Astrocyte of the spinal cord (primary cell): Measurements from ENCODE around the gene UBE2G1.
"Not testable (repeated sequence)": the region's sequence is repeated elsewhere in the genome, so short reads cannot be mapped to it uniquely, and the experiment has no call there.

Source experiments
- DNase-seq: peaks from one replicate; pipeline ENCODE4 v3.0.0; 2011; ENCODE audit warnings: low read depth, low spot score
- H3K4me3 ChIP-seq: 2 replicates; pipeline ENCODE4 v1.5.1; 2011; ENCODE audit warnings: low read depth, mild to moderate bottlenecking, low read length, moderate library complexity
- in situ Hi-C: cut with HindIII; loops from 2 replicates; pipeline ENCODE4 v1.10.0; 2017; ENCODE audit warnings: low sequenced_read_pairs
- TF ChIP-seq, protein P1 (sequence below): IDR thresholded peaks from 2 replicates; pipeline ENCODE4 v1.5.1; 2012; ENCODE audit warnings: low read depth, mild to moderate bottlenecking, low read length, inconsistent platforms

The UBE2G1 gene

GRCh38 chr17:4375039-4375748, 8.7 kb upstream of the UBE2G1 start:
- in situ Hi-C loops: no loop called here
- DNase-seq: no peak
- H3K4me3 ChIP-seq: no peak overlapping the region
- TF ChIP-seq, protein P1, sequence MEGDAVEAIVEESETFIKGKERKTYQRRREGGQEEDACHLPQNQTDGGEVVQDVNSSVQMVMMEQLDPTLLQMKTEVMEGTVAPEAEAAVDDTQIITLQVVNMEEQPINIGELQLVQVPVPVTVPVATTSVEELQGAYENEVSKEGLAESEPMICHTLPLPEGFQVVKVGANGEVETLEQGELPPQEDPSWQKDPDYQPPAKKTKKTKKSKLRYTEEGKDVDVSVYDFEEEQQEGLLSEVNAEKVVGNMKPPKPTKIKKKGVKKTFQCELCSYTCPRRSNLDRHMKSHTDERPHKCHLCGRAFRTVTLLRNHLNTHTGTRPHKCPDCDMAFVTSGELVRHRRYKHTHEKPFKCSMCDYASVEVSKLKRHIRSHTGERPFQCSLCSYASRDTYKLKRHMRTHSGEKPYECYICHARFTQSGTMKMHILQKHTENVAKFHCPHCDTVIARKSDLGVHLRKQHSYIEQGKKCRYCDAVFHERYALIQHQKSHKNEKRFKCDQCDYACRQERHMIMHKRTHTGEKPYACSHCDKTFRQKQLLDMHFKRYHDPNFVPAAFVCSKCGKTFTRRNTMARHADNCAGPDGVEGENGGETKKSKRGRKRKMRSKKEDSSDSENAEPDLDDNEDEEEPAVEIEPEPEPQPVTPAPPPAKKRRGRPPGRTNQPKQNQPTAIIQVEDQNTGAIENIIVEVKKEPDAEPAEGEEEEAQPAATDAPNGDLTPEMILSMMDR: no peak

GRCh38 chr17:4369557-4370230, 3.2 kb upstream of the UBE2G1 start:
- no peak for DNase-seq
- TF ChIP-seq, protein P1: no peak
- in situ Hi-C loops: no loop called here
- no peak overlapping the region for H3K4me3 ChIP-seq

- in situ Hi-C loops: no loop called here
- no peak overlapping the region for H3K4me3 ChIP-seq
- DNase-seq: no peak
- TF ChIP-seq, protein P1: no peak
These were observed 1.9 kb upstream of the UBE2G1 start for GRCh38 chr17:4368341-4368740.

DNA sequence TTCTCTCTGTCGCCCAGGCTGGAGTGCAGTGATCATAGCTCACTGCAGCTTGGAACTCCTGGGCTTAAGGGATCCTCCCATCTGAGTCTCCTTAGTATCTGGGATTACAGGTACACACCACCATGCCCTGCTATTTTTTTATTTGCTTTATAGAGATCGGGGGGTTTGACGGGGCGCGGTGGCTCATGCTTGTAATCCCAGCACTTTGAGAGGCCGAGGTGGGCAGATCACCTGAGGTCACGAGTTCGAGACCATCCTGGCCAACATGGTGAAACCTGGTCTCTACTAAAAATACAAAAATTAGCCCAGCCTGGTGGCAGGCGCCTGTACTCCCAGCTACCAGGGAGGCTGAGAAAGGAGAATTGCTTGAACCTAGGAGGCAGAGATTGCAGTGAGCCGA, 702 bp upstream of the UBE2G1 start:
- in situ Hi-C loops, H3K4me3 ChIP-seq, DNase-seq: not testable (repeated sequence)

GRCh38 chr17:4365628-4366326, 698 bp downstream of the UBE2G1 start:
- TF ChIP-seq, protein P1: no peak
- H3K4me3 ChIP-seq: peak overlapping the region; percentile 63
- DNase-seq: peak; percentile 16
- in situ Hi-C loops: no loop called here

DNA sequence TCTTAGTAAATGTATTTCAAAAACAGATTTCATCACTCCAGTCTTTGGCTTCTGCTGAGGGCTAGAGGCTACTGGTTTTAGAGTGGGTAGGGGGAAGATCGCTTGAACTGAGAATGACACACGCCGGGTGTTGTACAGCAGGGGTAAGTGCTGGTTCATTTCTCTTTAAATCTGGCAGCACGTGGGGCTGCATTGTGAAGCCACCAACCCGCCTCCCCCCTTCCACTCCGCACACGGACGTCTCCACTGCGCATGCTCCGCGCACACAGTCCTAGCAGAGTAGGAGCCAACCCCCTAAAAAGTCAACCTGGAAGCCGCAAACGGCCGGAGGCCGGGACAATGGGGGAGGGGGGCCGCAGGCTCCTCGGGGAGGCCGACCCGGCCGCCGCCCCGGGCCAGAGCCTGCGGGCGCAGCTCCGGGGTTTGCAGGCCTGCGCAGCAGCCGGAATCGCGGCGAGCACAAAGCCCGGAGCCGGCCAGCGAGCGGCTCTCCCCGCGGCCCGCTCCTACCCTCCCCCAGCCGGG, 1.3 kb downstream of the UBE2G1 start:
- peak overlapping the region; percentile 63 for H3K4me3 ChIP-seq
- TF ChIP-seq, protein P1: no peak
- in situ Hi-C loops: no loop called here
- peak; percentile 92 for DNase-seq

GRCh38 chr17:4364622-4365041, 1.8 kb downstream of the UBE2G1 start:
- peak overlapping the region; percentile 63 for H3K4me3 ChIP-seq
- DNase-seq: no peak
- TF ChIP-seq, protein P1: no peak
- in situ Hi-C loops: no loop called here
